HG02981 (cell line): ENCODE data around the gene SORCS3.
A peak's percentile ranks its signal among the peaks of the same experiment; 100 is the strongest.

Source experiments
- ATAC-seq: cut with Tn5 transposase; IDR thresholded peaks from one replicate; pipeline ENCODE4 v1.9.1; 2021; ENCODE audit warnings: mild to moderate bottlenecking, moderate library complexity; ENCODE audit not compliant: unreplicated experiment

The SORCS3 gene

DNA sequence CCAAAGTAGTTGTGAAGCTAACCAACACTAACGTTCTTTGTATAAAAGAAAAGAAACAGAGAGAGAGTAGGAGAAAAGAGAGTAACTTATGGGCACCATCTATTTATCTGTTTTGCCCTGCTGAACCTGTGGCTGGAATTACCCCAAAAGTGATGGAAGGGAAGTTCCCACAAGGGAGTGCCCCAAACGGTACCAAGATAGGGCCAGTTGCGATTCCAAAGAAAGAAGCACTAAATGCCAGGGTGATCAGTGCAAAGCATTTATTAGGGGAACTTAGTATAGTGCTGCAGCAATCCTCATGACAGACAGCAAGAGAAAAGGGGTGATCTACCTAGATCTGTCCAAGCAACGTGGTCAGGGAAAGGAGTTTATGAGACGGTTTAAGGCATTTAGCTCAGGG, 190.2 kb downstream of the SORCS3 start:
- peak; percentile 42 for ATAC-seq

DNA sequence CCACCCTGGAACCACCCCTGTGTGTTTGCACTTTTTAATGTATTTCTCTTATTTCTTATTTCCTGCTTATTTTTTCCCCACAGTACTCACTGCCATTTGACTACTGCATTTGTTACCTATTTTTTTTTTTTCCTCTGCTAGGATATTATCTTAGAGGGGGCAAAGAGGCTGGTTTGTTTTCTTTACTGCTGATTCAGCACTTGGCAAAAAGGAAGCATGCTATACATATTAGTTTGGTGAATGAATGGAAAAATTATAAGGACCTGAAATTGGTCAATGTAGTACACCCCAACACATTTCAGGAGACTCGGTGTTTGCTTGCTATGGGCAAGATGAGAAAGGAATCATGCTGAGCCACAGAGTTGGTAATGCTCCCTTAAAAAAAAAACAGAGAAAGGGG, 193.5 kb downstream of the SORCS3 start:
- ATAC-seq = no peak

DNA sequence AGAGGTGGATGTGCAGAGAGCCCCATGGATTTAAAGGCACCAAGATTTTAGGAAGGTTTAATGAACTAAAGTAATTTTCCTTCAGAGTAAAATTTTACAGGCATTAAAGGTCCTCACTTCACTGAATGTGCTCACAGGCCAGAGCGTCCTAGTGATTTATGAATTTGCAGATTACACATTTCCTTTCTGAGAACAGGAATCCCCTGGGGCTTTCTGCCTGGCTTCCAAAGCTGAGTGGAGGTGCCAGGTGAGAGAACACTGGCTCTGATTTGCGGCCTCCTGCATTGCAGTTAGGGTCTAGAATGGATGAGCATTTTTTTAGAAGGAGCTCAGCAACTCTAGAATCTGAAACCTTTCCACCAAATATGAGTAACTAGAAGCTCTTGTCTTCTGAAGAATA, 194.3 kb downstream of the SORCS3 start:
- peak; percentile 40 for ATAC-seq

DNA sequence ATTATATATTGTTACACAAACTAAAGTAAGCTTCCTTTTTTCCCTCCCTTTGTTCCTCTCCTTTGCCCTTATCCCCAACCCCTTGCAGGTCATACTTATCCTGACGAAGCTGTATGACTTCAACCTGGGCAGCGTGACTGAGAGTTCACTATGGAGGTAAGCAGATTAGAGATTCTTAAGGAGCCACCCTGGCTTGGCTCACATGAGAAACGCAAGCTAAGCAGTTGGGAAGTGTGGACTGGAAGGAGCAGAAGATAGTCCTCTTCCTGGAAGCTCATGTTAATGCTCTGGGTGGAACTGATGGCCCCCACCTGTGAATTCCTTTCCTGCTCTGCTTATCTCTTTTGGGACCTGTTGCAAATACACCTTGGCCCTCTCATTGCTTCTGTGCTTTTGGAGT, 201.6 kb downstream of the SORCS3 start:
- ATAC-seq = no peak

DNA sequence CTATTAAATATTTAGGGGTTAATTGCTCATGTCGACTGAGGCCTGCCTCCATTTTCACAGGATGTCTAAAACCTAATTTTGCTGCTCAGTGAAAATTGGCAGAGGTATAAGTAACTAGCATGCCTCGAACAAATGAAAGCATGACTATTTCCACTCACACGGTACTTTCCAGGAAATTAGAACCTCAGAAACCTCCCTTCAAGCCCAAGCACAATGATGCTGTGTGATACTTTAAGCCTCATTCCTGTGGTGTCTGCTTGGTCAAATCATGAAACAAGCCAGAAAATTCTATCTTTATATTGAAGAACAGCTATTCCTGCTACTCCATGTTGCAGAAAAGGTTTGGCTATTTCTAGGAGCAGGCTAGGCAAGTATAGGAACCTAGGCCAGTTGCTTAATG, 203.0 kb downstream of the SORCS3 start:
- no peak for ATAC-seq

DNA sequence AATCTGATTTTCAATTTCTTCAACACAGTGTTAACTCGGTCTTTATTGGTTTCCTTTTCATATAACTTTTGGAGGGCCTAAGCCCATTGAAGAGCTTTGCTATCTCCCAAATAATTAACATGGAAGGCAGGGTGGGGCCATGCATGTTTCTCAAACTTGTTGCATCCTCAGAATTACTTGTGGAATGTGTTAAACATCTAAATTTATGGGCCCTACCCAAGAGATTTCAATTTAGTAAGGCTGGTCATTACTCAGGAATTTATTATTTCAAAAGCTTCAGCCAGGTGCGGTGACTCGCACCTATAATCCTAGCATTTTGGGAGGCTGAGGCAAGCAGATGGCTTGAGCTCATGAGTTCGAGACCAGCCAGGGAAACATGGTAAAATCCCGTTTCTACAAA, 208.9 kb downstream of the SORCS3 start:
- no peak for ATAC-seq

DNA sequence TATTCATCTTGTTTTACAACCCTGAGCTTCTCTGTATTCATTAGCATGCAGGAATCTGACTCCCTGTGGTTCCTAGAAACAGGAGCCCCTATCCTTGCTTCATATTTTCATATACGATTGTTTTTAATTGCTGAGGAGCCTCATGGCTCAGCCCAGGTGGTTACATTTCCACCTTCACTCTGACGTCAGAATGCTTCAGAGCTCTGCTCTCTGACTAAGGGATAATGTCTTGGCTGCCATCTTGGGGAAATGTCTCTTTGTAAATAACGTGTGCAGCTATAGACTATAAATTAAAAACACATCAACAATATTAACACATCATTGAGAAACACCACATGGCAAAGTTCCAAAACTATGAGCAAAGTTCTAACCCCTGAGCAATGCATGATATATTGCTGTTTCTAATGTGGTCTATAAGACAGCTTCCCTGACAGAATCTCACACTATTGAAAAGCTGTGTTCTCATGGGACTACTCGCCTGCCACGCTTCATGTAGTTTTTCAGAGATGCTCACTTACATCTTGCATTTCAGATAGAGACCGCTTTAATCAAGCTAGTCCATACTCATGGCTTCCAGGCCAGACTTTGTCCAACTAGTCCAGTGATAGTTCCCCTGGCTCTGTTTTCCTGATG, 227.0 kb downstream of the SORCS3 start:
- no peak for ATAC-seq

DNA sequence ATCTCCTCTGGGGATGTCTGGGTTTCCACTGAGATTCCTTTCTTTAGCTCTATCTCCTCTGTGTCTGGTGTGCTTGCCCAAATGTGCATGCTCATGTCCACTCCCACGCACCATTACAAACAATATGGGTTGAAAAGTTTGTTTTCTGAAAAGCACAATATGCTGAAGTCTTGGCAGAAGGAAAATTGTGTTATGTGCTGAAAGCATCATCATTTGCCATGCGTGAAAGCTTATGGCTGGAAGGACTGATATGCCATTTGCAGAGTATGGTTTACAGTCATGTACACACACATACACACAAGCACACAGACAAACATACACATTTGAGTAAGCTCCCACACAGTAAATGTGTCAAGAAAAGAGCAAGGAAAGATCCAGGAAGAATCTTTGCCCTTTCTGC, 231.6 kb downstream of the SORCS3 start:
- no peak for ATAC-seq

DNA sequence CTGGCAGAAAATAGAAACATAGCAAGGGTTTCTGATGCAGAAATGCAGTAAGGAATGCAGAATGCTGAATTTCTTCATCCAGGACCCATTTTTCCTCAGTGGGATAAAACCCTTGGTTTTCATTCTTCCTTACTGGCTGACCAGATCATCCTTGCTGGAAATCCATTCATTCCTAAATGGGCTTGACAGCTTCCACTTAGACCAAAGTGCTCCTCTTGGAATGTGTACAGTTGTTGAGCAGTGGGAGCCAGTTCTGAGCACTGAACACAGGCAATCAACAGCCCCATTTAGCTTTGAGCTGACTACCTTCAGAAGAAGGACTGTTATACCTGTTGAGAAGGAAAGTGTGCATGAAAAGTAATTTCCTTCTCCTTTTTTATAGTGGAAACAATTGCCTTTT, 232.1 kb downstream of the SORCS3 start:
- ATAC-seq = no peak

DNA sequence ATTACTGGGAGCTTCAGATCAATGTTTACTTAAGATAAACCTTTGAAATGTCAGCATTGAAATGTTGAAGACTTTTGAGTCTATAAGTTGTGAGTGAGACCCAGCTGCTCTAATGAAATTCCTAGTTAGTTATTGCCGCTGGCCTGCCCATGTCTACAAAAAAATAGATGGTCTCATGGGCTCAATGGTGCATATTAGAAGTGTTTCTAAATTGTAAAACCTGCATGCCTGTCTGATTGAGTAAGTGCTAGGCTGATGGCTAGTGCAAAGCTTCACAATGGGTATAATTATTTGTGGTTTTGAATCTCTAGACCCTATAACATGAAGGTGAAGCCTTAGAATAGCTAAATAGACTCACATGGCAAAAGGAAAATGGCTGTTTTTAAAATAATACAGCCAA, 234.5 kb downstream of the SORCS3 start:
- no peak for ATAC-seq

DNA sequence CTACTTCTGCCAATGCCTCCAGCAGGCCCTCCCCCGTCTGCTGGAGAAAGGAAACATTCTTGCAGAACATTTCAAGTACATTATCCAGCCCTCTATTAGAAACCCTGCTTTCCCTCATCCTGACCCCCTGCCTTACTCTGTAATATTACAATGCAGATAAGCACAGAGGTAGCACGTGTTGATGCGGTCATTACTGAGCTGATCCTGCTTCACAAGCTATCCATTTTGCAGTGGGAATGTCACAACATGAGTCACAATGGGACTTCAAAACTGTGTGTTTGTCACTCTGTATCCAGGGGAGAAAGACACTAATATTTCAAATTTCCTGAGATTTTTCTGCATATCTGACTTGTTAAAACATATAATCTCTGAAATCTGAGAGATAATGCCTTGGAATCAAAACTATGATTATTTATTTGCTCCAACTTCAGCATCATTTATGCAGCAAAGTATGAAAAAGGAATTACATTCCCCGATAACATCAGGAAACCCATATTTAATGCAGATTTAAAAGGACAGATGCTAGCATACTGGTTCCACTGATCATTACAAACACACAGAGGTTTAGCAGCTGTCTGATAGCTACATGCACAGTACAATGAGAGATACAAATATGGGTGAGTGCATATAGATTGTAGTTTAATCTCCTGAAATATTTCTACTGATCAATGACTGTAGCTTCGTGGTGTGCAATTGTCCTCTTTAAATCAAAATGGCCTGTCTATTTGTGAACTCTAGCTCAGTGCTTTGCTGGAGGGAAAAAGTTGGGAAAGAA, 239.7 kb downstream of the SORCS3 start:
- ATAC-seq = no peak

DNA sequence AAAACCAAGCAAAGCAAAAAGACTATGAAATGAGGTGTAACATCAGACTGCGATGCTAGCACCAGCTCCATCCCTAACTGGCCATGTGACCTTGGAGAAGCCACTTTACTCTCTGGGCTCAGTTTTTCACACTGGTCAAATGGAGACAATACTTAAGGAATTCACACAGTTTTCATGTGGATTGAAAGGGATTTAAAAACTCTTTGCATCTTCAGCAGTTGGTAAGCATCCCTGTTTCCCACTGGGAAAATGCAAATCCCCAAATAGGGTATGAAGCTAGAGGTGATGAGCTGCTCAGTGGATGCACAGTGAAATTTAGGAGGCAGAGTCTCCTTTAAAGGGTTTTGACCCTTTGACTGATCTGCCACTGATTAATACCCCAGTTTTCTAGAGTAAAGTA, 240.7 kb downstream of the SORCS3 start:
- no peak for ATAC-seq

DNA sequence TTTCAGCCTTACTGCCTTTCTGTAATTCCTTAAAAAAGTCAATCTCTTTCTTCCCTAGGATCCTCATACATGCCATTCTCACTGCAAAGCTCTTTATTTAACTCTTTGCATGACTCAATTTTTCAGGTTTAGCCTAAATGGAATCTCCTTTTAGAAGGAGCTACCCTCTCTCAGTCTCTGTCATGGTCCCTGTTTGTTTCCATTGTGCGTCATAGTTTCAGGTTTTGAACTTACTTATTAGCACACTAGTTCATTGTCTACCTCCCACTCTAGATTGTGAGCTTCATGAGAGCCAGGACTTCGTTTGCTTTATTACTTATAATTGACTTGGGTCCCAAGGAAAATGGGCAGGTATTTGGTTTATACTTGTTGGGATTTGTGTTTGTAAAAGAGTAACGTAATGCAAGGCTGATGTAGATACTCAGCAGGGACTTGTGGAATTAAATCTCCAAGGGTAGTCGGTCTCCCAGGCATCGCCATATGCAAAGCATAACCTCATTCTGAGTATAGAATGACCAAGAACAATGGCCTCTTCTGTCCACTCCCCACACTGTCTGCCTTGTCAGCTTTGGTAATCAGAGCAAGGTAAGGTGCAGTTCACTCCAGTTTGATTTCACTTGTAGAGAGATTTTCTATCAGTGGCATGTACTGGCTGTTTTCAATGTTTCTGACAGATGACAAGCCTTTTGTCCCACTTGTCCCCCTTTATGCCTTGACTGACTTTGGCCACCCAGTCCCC, 252.0 kb downstream of the SORCS3 start:
- no peak for ATAC-seq

DNA sequence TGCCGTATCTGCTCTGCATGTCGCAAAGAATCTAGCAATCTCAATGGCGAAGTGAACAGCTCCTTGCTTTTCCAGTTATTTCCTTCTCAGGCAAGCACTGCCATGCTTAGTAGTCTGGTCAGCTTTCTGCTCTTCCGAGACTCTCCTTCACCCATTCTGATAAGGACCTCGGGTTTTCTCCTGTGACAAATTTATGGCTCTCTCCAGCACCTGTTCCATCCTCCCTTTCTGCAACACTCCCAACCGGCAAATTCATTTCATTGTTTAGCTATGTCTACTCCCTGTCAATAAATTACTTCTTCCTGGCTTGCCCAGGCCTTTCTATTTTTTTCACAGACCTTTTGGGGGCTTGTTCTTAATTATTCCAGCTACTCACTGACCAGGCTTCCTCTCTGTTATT, 252.6 kb downstream of the SORCS3 start:
- no peak for ATAC-seq

DNA sequence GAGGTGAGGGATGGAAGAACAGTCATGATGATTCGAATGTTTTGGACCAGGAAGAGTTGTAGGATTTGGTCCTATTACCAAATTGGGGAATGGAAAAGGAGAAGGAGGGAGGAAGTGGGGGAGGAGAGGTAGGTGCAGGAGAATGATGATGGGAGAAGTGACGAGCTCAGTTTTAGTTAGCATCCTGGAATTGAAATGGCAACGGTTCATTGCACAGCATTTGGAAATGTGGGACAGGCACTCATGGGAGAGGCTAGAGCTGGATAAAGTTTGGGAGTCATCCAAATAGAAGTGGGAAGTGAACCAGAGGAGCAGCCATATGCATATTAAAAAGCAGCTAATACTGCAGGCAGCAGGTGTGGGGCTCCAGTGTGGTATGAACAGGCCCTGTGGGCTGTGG, 253.6 kb downstream of the SORCS3 start:
- ATAC-seq = no peak

DNA sequence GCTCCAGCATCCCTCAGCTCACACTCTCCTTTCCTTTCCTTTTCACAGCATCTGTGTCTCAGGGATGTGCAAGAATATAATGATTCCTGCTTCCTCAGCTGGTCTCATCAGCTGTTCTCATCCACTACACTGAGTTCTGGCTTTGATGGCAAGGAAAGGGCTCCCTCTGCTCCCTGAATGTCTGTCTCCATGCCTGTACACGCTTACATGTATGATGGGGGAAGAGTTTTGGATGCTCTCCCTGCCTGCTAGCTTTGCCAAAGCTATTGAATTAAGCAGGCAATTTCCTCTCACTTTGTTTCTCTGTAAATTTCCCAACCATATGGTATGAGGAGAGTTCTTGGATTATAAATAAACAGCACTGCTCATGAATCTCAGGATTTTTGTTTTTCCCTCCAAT, 254.5 kb downstream of the SORCS3 start:
- ATAC-seq = no peak

DNA sequence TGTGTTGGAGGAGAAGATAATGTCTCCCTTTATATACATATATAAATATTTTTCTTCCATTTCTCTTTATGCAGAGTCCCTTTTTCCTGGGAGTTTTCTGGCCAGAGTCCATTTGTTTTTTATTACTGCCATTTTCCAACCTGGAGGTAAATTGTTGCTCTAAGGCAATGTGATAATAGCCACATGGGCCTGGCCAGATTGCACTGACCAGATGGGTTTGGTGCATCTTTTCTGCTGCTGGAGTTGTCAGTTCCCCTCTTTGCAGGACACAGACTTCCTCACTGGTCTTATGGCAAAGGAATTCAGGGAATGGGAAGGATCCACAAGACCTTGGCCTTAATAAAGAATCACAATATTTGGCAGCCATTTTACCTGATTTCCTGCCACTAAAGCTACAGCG, 254.9 kb downstream of the SORCS3 start:
- ATAC-seq = no peak

DNA sequence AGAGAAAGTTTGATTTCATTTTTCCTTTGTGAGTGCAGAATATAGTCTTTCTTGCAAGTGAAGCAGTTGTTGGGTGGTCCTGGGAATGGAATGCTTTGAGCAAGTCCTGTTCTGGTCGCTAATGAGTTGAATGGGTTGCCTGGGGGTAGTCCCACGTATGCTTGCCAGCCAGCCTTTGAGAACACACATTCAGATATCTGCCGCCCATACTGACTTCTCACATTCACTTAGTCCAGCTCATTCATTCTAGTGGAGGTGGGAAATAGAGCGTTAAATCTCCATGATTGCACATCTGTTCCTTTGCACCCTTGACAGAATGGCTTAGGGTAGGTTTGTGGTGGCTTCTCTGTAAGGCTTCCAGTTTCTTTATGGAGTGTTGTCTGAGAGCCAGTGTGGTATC, 256.6 kb downstream of the SORCS3 start:
- ATAC-seq = no peak

DNA sequence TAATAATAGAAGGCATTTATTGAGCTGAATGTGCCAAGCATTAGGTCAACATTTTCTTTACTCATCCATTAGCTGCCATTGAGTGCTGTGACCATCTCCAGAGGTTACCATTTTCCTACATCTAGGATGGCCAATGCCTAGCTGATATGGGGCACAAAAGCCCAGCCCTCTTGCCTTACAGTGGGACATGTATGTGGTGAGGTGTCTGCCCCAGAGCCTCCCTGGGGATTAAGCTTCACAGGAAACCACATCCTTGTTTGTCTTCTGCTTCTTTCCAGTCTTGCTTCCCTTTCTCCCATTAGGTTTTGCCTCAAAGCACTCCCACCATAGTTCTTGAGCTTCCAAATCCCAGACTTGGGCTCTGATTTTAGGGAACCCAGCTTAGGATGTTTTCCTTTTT, 258.7 kb downstream of the SORCS3 start:
- ATAC-seq = no peak

DNA sequence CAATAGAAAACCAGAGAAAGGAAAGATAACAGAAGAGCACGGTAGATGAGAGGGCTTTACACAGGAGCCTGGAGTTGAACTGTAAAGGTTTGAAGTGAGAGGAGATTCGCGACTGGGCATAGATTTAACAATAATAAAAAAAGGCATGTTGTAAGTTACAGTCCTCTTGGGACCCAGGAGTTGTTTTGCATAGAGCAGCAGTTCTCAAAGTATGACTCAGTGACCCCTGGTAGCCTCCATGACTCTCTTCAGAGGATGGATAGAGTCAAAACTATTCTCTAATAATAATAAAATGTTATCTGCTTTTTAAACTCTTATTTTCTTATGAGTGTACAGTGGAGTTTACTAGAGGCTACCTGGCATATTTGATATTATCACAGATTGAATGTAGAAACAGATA, 262.3 kb downstream of the SORCS3 start:
- ATAC-seq = no peak

DNA sequence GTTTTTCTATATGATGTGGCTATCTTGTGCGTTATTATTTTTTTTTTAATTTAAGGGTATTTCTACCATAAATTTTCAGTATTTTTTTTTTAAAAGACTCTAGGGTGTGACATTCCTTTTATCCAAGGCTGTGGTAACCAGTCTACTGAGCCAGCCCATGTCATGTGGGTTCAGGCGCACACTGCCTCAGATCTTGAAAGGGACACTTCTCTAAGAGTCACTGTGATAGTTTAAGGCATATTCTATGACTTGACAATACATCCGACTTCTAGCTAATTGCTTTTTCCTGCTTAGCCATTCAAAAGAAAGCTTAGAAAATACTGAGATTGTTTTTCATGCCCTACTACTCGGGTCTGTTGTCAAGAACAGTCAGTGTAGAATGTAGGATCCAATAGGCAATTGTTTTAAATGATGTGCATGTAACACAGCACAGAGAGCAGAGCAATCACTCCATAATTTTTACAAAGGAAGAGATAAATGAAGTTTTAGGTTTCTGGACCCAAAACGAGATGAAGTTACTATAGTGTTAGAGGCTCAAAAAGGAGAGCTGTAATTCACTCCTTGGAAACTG, 263.7 kb downstream of the SORCS3 start:
- ATAC-seq = no peak

DNA sequence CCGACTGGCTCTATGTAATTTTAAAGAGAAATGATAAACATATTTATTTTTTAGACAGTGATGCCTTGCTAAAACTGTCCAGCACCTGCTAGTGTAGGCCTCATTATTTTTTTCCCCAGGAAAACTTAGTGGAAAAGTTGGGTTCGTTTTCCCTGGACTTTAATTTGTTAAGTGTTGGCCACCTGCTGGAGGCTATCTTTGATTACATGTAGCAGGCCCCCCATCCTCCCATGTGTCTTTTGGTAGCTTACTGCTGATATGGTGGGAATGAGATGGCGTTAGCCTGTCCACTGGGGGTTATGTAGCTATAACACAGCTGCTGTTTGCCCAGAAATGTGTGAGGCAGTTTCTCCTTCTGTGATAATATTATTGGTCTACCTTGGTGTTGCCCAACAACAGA, 265.0 kb downstream of the SORCS3 start:
- no peak for ATAC-seq
